ENCODE results near the gene GABRR3. TPM values are rescaled to one million over a fixed set of nuclear protein-coding genes. Genes with fewer than 3 reads are reported as not detected.

Gene GABRR3
- polyA plus RNA-seq, 1 donor (not counting 4 experiments of a cell fraction or from before 2014, with no cell fraction given), result not detected

- Histone ChIP-seq H3K4me1 (ENCODE audit: control insufficient read depth, extremely low read depth, insufficient read depth, low read length) (peaks cover 9% of the 10 kb centered on the region), H2AFZ (ENCODE audit: control insufficient read depth, low read length) (no peak overlapping the region), H3K4me3 (ENCODE audit: control insufficient read depth in 2 of 3, extremely low read depth in 1 of 3, insufficient read depth in 2 of 3, low read depth in 1 of 3, low read length in 3 of 3) (no peak overlapping the region), H3K79me2 (ENCODE audit: control insufficient read depth, insufficient read depth, low read length) (no peaks in the 10 kb centered on the region), H4K20me1 (ENCODE audit: control insufficient read depth, extremely low read depth, insufficient read depth, low read length) (no peaks in the 10 kb centered on the region), H3K9me1 (ENCODE audit: control insufficient read depth, extremely low read depth, insufficient read depth, low read length) (no peaks in the 10 kb centered on the region), H3K9ac (ENCODE audit: control insufficient read depth, extremely low read depth, insufficient read depth, low read length) (no peak overlapping the region), H3K9me3 (ENCODE audit: control insufficient read depth, low read depth, low read length) (no peaks in the 10 kb centered on the region), H3K4me2 (ENCODE audit: control insufficient read depth, extremely low read depth, insufficient read depth, low read depth, low read length) (no peak overlapping the region), H3K27ac (ENCODE audit: control insufficient read depth, insufficient read depth, low read length) (no peak overlapping the region), H3K36me3 (ENCODE audit: control insufficient read depth in 2 of 2, extremely low read depth in 1 of 2, insufficient read depth in 2 of 2, low read length in 2 of 2) (no peaks in the 10 kb centered on the region), H3K27me3 (ENCODE audit: control insufficient read depth, extremely low read depth, insufficient read depth, low read length) (no peaks in the 10 kb centered on the region)
- dilution Hi-C loops (cut with MboI; ENCODE audit: extremely low pct_ligation_motif_present, low sequenced_read_pairs), result no loop called here
- no peak for TF ChIP-seq EZH2 (IDR thresholded peaks at IDR 0.05; ENCODE audit: low read length)
- TF ChIP-seq CTCF (optimal IDR thresholded peaks at IDR 0.05 in 1 of 3, IDR thresholded peaks at IDR 0.05 in 1 of 3, conservative IDR thresholded peaks at IDR 0.05 in 1 of 3; ENCODE audit: extremely low read depth in 1 of 3, insufficient read depth in 2 of 3, low read length in 3 of 3), result no peak
- FAIRE-seq (no peak), DNase-seq (ENCODE audit: low read depth, low spot score) (no peak)
These were observed 24.8 kb downstream of the GABRR3 start for GRCh38 chr3:98010194-98010882.

GRCh38 chr3:98008855-98009254 lies 26.3 kb downstream of the GABRR3 start:
- H3K9me1 ChIP-seq (ENCODE audit: control insufficient read depth, extremely low read depth, insufficient read depth, low read length), result no peaks in the 10 kb centered on the region
- no peaks in the 10 kb centered on the region for H3K79me2 ChIP-seq (ENCODE audit: control insufficient read depth, insufficient read depth, low read length)
- DNase-seq (ENCODE audit: low read depth, low spot score), result no peak
- H2AFZ ChIP-seq (ENCODE audit: control insufficient read depth, low read length), result no peak overlapping the region
- no peak overlapping the region for H3K27ac ChIP-seq (ENCODE audit: control insufficient read depth, insufficient read depth, low read length)
- FAIRE-seq, result no peak
- no peaks in the 10 kb centered on the region for H3K9me3 ChIP-seq (ENCODE audit: control insufficient read depth, low read depth, low read length)
- no peak for TF ChIP-seq CTCF (optimal IDR thresholded peaks at IDR 0.05 in 1 of 3, IDR thresholded peaks at IDR 0.05 in 1 of 3, conservative IDR thresholded peaks at IDR 0.05 in 1 of 3; ENCODE audit: extremely low read depth in 1 of 3, insufficient read depth in 2 of 3, low read length in 3 of 3)
- no peak for TF ChIP-seq EZH2 (IDR thresholded peaks at IDR 0.05; ENCODE audit: low read length)
- H3K27me3 ChIP-seq (ENCODE audit: control insufficient read depth, extremely low read depth, insufficient read depth, low read length), result no peaks in the 10 kb centered on the region
- H3K4me2 ChIP-seq (ENCODE audit: control insufficient read depth, extremely low read depth, insufficient read depth, low read depth, low read length), result no peak overlapping the region
- H3K9ac ChIP-seq (ENCODE audit: control insufficient read depth, extremely low read depth, insufficient read depth, low read length), result no peak overlapping the region
- dilution Hi-C loops (cut with MboI; ENCODE audit: extremely low pct_ligation_motif_present, low sequenced_read_pairs), result no loop called here
- H4K20me1 ChIP-seq (ENCODE audit: control insufficient read depth, extremely low read depth, insufficient read depth, low read length), result no peaks in the 10 kb centered on the region
- H3K36me3 ChIP-seq (ENCODE audit: control insufficient read depth in 2 of 2, extremely low read depth in 1 of 2, insufficient read depth in 2 of 2, low read length in 2 of 2), result no peaks in the 10 kb centered on the region
- H3K4me1 ChIP-seq (ENCODE audit: control insufficient read depth, extremely low read depth, insufficient read depth, low read length), result peaks cover 5% of the 10 kb centered on the region
- no peak overlapping the region for H3K4me3 ChIP-seq (ENCODE audit: control insufficient read depth in 2 of 3, extremely low read depth in 1 of 3, insufficient read depth in 2 of 3, low read depth in 1 of 3, low read length in 3 of 3)
